Measurements from ENCODE around the gene SP140. TPM values are rescaled to one million over a fixed set of nuclear protein-coding genes. Genes with fewer than 3 reads are reported as not detected.

Gene SP140
- total RNA-seq, 1 donor from 2014 or later, result 0.06 TPM

- Histone ChIP-seq H2AFZ (replicated peaks) (no peak overlapping the region), H4K20me1 (ENCODE audit: low read depth) (no peaks in the 10 kb centered on the region), H3K9me3 (ENCODE audit: low read depth) (no peaks in the 10 kb centered on the region), H3K4me3 (no peak overlapping the region), H3K79me2 (ENCODE audit: low read depth) (no peaks in the 10 kb centered on the region), H3F3A (ENCODE audit: low read depth) (peaks cover under 1% of the 10 kb centered on the region), H3K9ac (no peak overlapping the region), H3K27me3 (no peaks in the 10 kb centered on the region), H3K27ac (no peak overlapping the region), H3K4me1 (peaks cover 4% of the 10 kb centered on the region), H3K36me3 (no peaks in the 10 kb centered on the region), H3K4me2 (no peak overlapping the region)
- no peak for DNase-seq (ENCODE audit: low spot score)
- Mint-ChIP-seq H3K4me3 (no peak overlapping the region), H3K9me3 (peaks cover 8% of the 10 kb centered on the region), H3K27me3 (ENCODE audit: insufficient read depth, low read depth) (no peaks in the 10 kb centered on the region), H3K27ac (no peak overlapping the region), H3K36me3 (no peaks in the 10 kb centered on the region), H3K4me1 (no peaks in the 10 kb centered on the region)
- TF ChIP-seq EZH2phosphoT487 (IDR thresholded peaks at IDR 0.05) (no peak), CTCF (IDR thresholded peaks at IDR 0.05) (no peak), EZH2 (IDR thresholded peaks at IDR 0.05) (no peak)
Measured at GRCh38 chr2:230317366-230317765, 91.8 kb downstream of the SP140 start.

- H3K4me3 ChIP-seq, result no peak overlapping the region
Measured at GRCh38 chr2:230318190-230319121, 92.9 kb downstream of the SP140 start.

GRCh38 chr2:230319211-230319862, 93.8 kb downstream of the SP140 start:
- H3K79me2 ChIP-seq (ENCODE audit: low read depth), result no peaks in the 10 kb centered on the region
- Mint-ChIP-seq H3K4me3 (no peak overlapping the region), H3K36me3 (no peaks in the 10 kb centered on the region), H3K27ac (no peak overlapping the region), H3K9me3 (peaks cover 13% of the 10 kb centered on the region), H3K27me3 (ENCODE audit: insufficient read depth, low read depth) (no peaks in the 10 kb centered on the region), H3K4me1 (no peaks in the 10 kb centered on the region)
- H3F3A ChIP-seq (ENCODE audit: low read depth), result no peaks in the 10 kb centered on the region
- H3K4me2 ChIP-seq, result no peak overlapping the region
- H3K4me3 ChIP-seq, result no peak overlapping the region
- H3K27me3 ChIP-seq, result no peaks in the 10 kb centered on the region
- no peak overlapping the region for H3K27ac ChIP-seq
- no peak for TF ChIP-seq EZH2phosphoT487 (IDR thresholded peaks at IDR 0.05)
- DNase-seq (ENCODE audit: low spot score), result no peak
- no peaks in the 10 kb centered on the region for H3K4me1 ChIP-seq
- no peaks in the 10 kb centered on the region for H3K36me3 ChIP-seq
- no peak overlapping the region for H2AFZ ChIP-seq (replicated peaks)
- H3K9ac ChIP-seq, result no peak overlapping the region
- H3K9me3 ChIP-seq (ENCODE audit: low read depth), result no peaks in the 10 kb centered on the region
- H4K20me1 ChIP-seq (ENCODE audit: low read depth), result no peaks in the 10 kb centered on the region

More at GRCh38 chr2:230318190-230319121, 92.9 kb downstream of the SP140 start:
- no peaks in the 10 kb centered on the region for H3K27me3 Mint-ChIP-seq (ENCODE audit: insufficient read depth, low read depth)
- H3K27ac Mint-ChIP-seq, result no peak overlapping the region
- Histone ChIP-seq H3K27ac (no peak overlapping the region), H3K36me3 (no peaks in the 10 kb centered on the region), H3K9me3 (ENCODE audit: low read depth) (no peaks in the 10 kb centered on the region), H4K20me1 (ENCODE audit: low read depth) (no peaks in the 10 kb centered on the region), H3K27me3 (no peaks in the 10 kb centered on the region), H3F3A (ENCODE audit: low read depth) (no peaks in the 10 kb centered on the region), H3K4me2 (no peak overlapping the region), H3K4me1 (no peaks in the 10 kb centered on the region), H2AFZ (replicated peaks) (no peak overlapping the region), H3K9ac (no peak overlapping the region), H3K79me2 (ENCODE audit: low read depth) (no peaks in the 10 kb centered on the region)
- no peaks in the 10 kb centered on the region for H3K4me1 Mint-ChIP-seq
- DNase-seq (ENCODE audit: low spot score), result no peak
- peaks cover 13% of the 10 kb centered on the region for H3K9me3 Mint-ChIP-seq
- TF ChIP-seq EZH2phosphoT487 (IDR thresholded peaks at IDR 0.05) (no peak), CTCF (IDR thresholded peaks at IDR 0.05) (no peak), EZH2 (IDR thresholded peaks at IDR 0.05) (no peak)
- H3K36me3 Mint-ChIP-seq, result no peaks in the 10 kb centered on the region
- no peak overlapping the region for H3K4me3 Mint-ChIP-seq

Measured in neural progenitor cell (in vitro differentiated cells).